GM20000 (cell line): ENCODE results near the gene NPAS4.

ENCODE experiments used
- DNase-seq: peaks from one replicate; pipeline ENCODE4 v3.0.0; 2012; ENCODE audit warnings: low spot score
- CTCF ChIP-seq: IDR thresholded peaks from 2 replicates; pipeline ENCODE4 v1.5.1; 2012; ENCODE audit warnings: mild to moderate bottlenecking, control low read depth; ENCODE audit errors: extremely low read depth, missing control alignments

NPAS4 gene

GRCh38 chr11:66412110-66412509, 8.7 kb upstream of the NPAS4 start:
- no peak for TF ChIP-seq CTCF
- no peak for DNase-seq

- DNase-seq = no peak
- no peak for TF ChIP-seq CTCF
These were observed 7.7 kb upstream of the NPAS4 start for GRCh38 chr11:66413167-66413566.

DNA sequence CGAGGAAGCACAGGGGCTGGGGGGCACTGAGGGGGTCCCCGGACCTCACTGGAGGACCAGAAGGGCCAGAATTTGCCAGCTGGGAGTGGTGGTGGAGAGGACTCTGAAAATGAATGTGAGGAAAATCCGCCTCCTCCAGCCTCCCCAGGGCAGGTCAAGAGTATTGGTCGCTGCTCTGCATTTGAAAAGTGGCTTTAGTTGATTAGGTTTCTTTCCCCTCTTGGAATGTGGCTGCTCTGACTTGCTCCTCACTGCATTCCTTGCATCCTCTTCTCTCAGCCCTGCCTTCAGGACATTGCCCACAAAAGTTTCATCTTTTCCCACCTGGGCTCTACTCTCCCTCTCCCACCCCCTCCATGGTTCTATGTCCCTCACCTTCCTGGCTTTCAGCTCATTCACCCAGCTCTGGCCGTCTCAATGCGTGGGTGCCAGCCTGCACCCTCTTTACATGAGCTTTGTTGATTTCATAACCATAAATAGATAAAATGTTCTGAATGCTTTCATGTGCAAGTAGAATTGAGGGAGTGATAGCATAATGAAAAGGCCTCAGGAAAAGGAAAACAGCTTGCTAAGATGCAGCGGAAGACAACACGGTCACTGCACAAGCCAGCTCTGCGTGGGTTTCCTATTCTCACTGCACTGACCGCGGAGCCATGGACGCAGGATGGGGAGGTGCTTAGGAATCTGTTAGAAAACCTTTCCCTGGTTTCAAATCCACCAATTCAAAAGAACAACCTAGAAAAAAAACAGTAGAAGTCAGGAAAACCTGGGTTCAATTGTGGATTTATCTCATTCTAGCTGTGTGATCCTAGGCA, 6.5 kb upstream of the NPAS4 start:
- DNase-seq = no peak
- TF ChIP-seq CTCF = no peak

GRCh38 chr11:66415423-66415822, 5.4 kb upstream of the NPAS4 start:
- no peak for DNase-seq
- TF ChIP-seq CTCF = no peak

DNA sequence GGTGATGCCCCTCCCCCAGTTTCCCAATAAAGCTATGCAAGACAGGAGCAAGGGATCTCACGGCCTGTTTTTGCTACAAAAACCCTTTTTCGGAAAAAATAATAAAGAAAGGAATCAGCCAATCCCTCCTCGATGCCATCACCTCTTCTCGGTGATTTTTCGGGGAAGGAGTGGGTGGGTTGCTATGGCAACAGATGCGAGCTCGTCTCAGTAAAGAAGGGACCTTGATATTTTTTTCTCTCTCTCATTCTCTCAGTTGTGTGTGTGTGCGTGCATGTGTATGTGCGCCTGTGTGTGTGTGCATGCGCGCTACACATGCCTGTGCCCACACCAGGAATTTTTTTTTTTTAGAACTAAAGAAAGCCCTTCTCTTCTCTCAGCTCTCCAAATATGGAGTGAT, 3.8 kb upstream of the NPAS4 start:
- no peak for TF ChIP-seq CTCF
- DNase-seq = no peak

GRCh38 chr11:66418168-66418985, 2.5 kb upstream of the NPAS4 start:
- peak; percentile 37 for TF ChIP-seq CTCF
- peak; percentile 68 for DNase-seq

GRCh38 chr11:66418986-66419308, 1.9 kb upstream of the NPAS4 start:
- DNase-seq = no peak
- no peak for TF ChIP-seq CTCF
